Measurements from ENCODE around the gene C17orf58.
A peak's percentile ranks its signal among the peaks of the same experiment; 100 is the strongest.

C17orf58 gene

GRCh38 chr17:67995570-67996263, 552 bp downstream of the C17orf58 start:
- H3K27ac ChIP-seq, result peak overlapping the region; percentile 12 to 59
- intact Hi-C loops (cut with DNase I; ENCODE audit: low total_unique reads), result loop anchor here (2.0 kb wide), 1 partner anchor 23 kb away; no protein-coding TSS in a partner anchor
- no peaks in the 10 kb centered on the region for H3K27me3 ChIP-seq
- no peaks in the 10 kb centered on the region for H3K9me3 ChIP-seq
- TF ChIP-seq CTCF (IDR thresholded peaks at IDR 0.05), result no peak
- peak in 1 of 2 donors; percentile 43 for DNase-seq
- H3K4me3 ChIP-seq, result peak overlapping the region; percentile 93 to 96
- peaks cover 0 to 30% (median 21%) of the 10 kb centered on the region in 4 donors for H3K4me1 ChIP-seq
- no peaks in the 10 kb centered on the region for H3K36me3 ChIP-seq

GRCh38 chr17:67994817-67995569, 1.3 kb downstream of the C17orf58 start:
- DNase-seq, result peak in 1 of 2 donors; percentile 39
- no peaks in the 10 kb centered on the region for H3K36me3 ChIP-seq

GRCh38 chr17:67993998-67994361, 2.3 kb downstream of the C17orf58 start:
- peak overlapping the region; percentile 98 to 99 for H3K27ac ChIP-seq
- intact Hi-C loops (cut with DNase I; ENCODE audit: low total_unique reads), result loop anchor here (2.0 kb wide), 1 partner anchor 25 kb away; no protein-coding TSS in a partner anchor
- H3K36me3 ChIP-seq, result no peaks in the 10 kb centered on the region
- no peaks in the 10 kb centered on the region for H3K27me3 ChIP-seq
- H3K4me1 ChIP-seq, result peaks cover 0 to 30% (median 21%) of the 10 kb centered on the region in 4 donors
- no peak for TF ChIP-seq CTCF (IDR thresholded peaks at IDR 0.05)
- H3K9me3 ChIP-seq, result no peaks in the 10 kb centered on the region
- H3K4me3 ChIP-seq, result peak overlapping the region; percentile 93 to 96
- DNase-seq, result no peak

More at GRCh38 chr17:67994817-67995569, 1.3 kb downstream of the C17orf58 start:
- H3K4me3 ChIP-seq, result peak overlapping the region; percentile 93 to 96
- peak overlapping the region; percentile 98 to 99 for H3K27ac ChIP-seq
- H3K4me1 ChIP-seq, result peaks cover 0 to 30% (median 21%) of the 10 kb centered on the region in 4 donors
- intact Hi-C loops (cut with DNase I; ENCODE audit: low total_unique reads), result loop anchor here (2.0 kb wide), 1 partner anchor 24 kb away; no protein-coding TSS in a partner anchor
- no peaks in the 10 kb centered on the region for H3K9me3 ChIP-seq
- H3K27me3 ChIP-seq, result no peaks in the 10 kb centered on the region
- TF ChIP-seq CTCF (IDR thresholded peaks at IDR 0.05), result no peak

- H3K4me1 ChIP-seq, result peaks cover 0 to 30% (median 21%) of the 10 kb centered on the region in 4 donors
- intact Hi-C loops (cut with DNase I; ENCODE audit: low total_unique reads), result no loop called here
- peak overlapping the region; percentile 93 to 96 for H3K4me3 ChIP-seq
- peak; percentile 11 to 15 for TF ChIP-seq CTCF (IDR thresholded peaks at IDR 0.05)
- H3K27me3 ChIP-seq, result no peaks in the 10 kb centered on the region
- H3K9me3 ChIP-seq, result no peaks in the 10 kb centered on the region
- peak overlapping the region; percentile 98 to 99 for H3K27ac ChIP-seq
- H3K36me3 ChIP-seq, result no peaks in the 10 kb centered on the region
- peak; percentile 66 to 91 for DNase-seq
Measured at GRCh38 chr17:67993153-67993997, 2.9 kb downstream of the C17orf58 start.

DNA sequence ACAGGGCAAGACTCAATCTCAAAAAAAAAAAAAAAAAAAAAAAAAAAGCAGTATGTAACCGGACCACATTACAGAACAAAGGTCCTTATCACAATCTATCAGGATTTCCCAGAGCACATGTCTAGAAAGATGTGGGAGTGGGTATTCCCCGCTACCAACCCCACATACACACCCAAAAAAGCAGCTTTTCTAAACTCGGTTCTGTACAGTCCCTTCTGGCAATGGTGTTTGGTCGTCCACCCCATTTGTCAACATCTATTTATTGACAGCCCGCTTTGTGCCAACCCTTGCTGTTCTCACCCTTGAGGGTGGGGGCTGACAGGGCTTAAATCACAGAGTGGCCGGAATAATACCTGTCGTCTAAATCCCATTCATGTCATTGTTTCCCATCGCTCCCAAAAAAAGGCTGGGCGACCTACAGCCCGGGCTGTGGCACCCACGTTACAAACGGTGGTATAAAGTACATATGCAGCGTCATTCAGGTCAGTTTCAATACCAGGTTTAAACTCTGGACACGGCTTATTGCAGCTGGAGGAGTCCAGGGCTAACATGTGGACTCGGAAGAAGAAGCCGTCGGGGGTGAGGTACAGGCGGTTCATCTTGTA, 3.6 kb downstream of the C17orf58 start:
- TF ChIP-seq CTCF (IDR thresholded peaks at IDR 0.05), result no peak
- H3K36me3 ChIP-seq, result no peaks in the 10 kb centered on the region
- no peaks in the 10 kb centered on the region for H3K9me3 ChIP-seq
- no peak for DNase-seq
- intact Hi-C loops (cut with DNase I; ENCODE audit: low total_unique reads), result no loop called here
- H3K4me1 ChIP-seq, result peaks cover 0 to 30% (median 21%) of the 10 kb centered on the region in 4 donors
- H3K4me3 ChIP-seq, result peak overlapping the region; percentile 93 to 96
- no peaks in the 10 kb centered on the region for H3K27me3 ChIP-seq
- peak overlapping the region; percentile 86 to 92 for H3K27ac ChIP-seq
